Endothelial cell of umbilical vein (primary cell): ENCODE measurements around the gene WDR82. TPM values are rescaled to one million over a fixed set of nuclear protein-coding genes. Genes with fewer than 3 reads are reported as not detected.

Experiments
- BruUV-seq: library from RNA; stranded (reverse); fragments of 400-500 nt; replicated peaks from 2 replicates; lab custom pipeline; 2021; lab: Mats Ljungman, UMichigan
- CTCF ChIA-PET: fragments of 300-600, 350-600 bp; sonication (Branson Sonifier 250); formaldehyde crosslinking; loops from one replicate; lab custom pipeline; 2021; ENCODE audit warnings: antibody characterized with exemption, inconsistent platforms; lab: Charles Lee
- POLR2A ChIA-PET: fragments of 300-600, 350-600 bp; sonication (Branson Sonifier 250); formaldehyde crosslinking; loops from one replicate; lab custom pipeline; 2021; ENCODE audit warnings: antibody characterized with exemption, inconsistent platforms; lab: Charles Lee
- DNase-seq: peaks from one replicate; pipeline ENCODE4 v3.0.0-alpha.2; 2011; ENCODE audit warnings: low read depth, low spot score
- FAIRE-seq: peaks from 2 replicates; lab custom pipeline; 2011; peaks lifted over from hg19 to GRCh38; lab: Jason Lieb, UNC
- H2AFZ ChIP-seq: 2 replicates; pipeline ENCODE4 v1.6.0; 2012; ENCODE audit warnings: low read depth, low read length, control low read depth, inconsistent platforms
- H3K27ac ChIP-seq: 2 replicates; pipeline ENCODE4 v1.5.1; 2011; ENCODE audit warnings: low read depth, mild to moderate bottlenecking, control low read depth, low read length, moderate library complexity; ENCODE audit not compliant: insufficient read depth
- H3K27me3 ChIP-seq, 2 experiments: 2 replicates each; pipeline versions ENCODE4 v1.6.0 to v1.6.1; 2011; ENCODE audit warnings: low read length in 2 of 2, mixed read lengths in 1 of 2; ENCODE audit not compliant: control insufficient read depth in 2 of 2, insufficient read depth in 2 of 2
- H3K36me3 ChIP-seq, 2 experiments: 2 replicates in 1 of 2; 3 replicates in 1 of 2; pipeline ENCODE4 v1.5.1; 2011; ENCODE audit warnings: low read length in 2 of 2, mild to moderate bottlenecking in 1 of 2, moderate library complexity in 1 of 2; ENCODE audit not compliant: control insufficient read depth in 2 of 2, insufficient read depth in 2 of 2; ENCODE audit errors: extremely low read depth in 1 of 2
- H3K4me1 ChIP-seq: 3 replicates; pipeline ENCODE4 v1.5.1; 2011; ENCODE audit warnings: mild to moderate bottlenecking, low read length; ENCODE audit not compliant: control insufficient read depth, insufficient read depth; ENCODE audit errors: extremely low read depth
- H3K4me2 ChIP-seq: 2 replicates; pipeline ENCODE4 v1.6.1; 2011; ENCODE audit warnings: low read length, control low read depth, mixed read lengths; ENCODE audit not compliant: insufficient read depth
- H3K4me3 ChIP-seq, 3 experiments: fragments of 200-600 bp in 1 of 3; sonication (generic), shearing (Covaris generic) in 1 of 3; replicated peaks in 1 of 3; 2 replicates each; pipeline ENCODE4 v1.5.1; 2011 to 2016; ENCODE audit warnings: control low read depth in 3 of 3, low read length in 3 of 3, mild to moderate bottlenecking in 2 of 3, inconsistent platforms in 1 of 3, low read depth in 1 of 3, moderate library complexity in 1 of 3; ENCODE audit not compliant: insufficient read depth in 1 of 3
- H3K79me2 ChIP-seq: 2 replicates; pipeline ENCODE4 v1.6.0; 2012; ENCODE audit warnings: low read length, inconsistent platforms; ENCODE audit not compliant: control insufficient read depth, insufficient read depth
- H3K9ac ChIP-seq: replicated peaks from 2 replicates; pipeline ENCODE3; 2011; ENCODE audit warnings: low read length, control low read depth; ENCODE audit not compliant: insufficient read depth; ENCODE audit errors: extremely low read depth
- H3K9me1 ChIP-seq: replicated peaks from 3 replicates; pipeline ENCODE4 v1.6.0; 2011; ENCODE audit warnings: mild to moderate bottlenecking, low read length; ENCODE audit not compliant: control insufficient read depth, insufficient read depth; ENCODE audit errors: extremely low read depth
- H3K9me3 ChIP-seq: replicated peaks from 2 replicates; pipeline ENCODE4 v1.5.1; 2012; ENCODE audit warnings: low read length, inconsistent platforms; ENCODE audit not compliant: control insufficient read depth, insufficient read depth
- H4K20me1 ChIP-seq: replicated peaks from 2 replicates; pipeline ENCODE3; 2011; ENCODE audit warnings: mild to moderate bottlenecking, low read length; ENCODE audit not compliant: control insufficient read depth, insufficient read depth; ENCODE audit errors: extremely low read depth
- CTCF ChIP-seq, 2 donors: IDR thresholded peaks; 1 replicate in 1 of 2; 2 replicates in 1 of 2; pipeline ENCODE4 v1.5.1; 2011; ENCODE audit warnings: low read length in 2 of 2, mild to moderate bottlenecking in 2 of 2, moderate library complexity in 2 of 2, control low read depth in 1 of 2, inconsistent platforms in 1 of 2, low read depth in 1 of 2; ENCODE audit not compliant: insufficient read depth in 1 of 2; ENCODE audit errors: extremely low read depth in 1 of 2
- EZH2 ChIP-seq: IDR thresholded peaks from 2 replicates; pipeline ENCODE4 v1.6.1; 2012; ENCODE audit warnings: borderline replicate concordance, low read depth, mild to moderate bottlenecking, moderate library complexity, low read length, inconsistent platforms; ENCODE audit not compliant: severe bottlenecking
- FOS ChIP-seq: IDR thresholded peaks from 2 replicates; pipeline ENCODE4 v1.6.1; 2011; ENCODE audit warnings: mild to moderate bottlenecking, low read length, moderate library complexity, borderline replicate concordance; ENCODE audit not compliant: insufficient read depth
- GATA2 ChIP-seq: IDR thresholded peaks from 2 replicates; pipeline ENCODE4 v1.7.0; 2011; ENCODE audit warnings: low read depth, mild to moderate bottlenecking, moderate library complexity, mixed read lengths, low read length; ENCODE audit not compliant: insufficient read length, insufficient read depth
- JUN ChIP-seq: IDR thresholded peaks from 2 replicates; pipeline ENCODE4 v1.6.1; 2011; ENCODE audit warnings: borderline replicate concordance, low read depth; ENCODE audit not compliant: insufficient read length, insufficient read depth
- MAX ChIP-seq: IDR thresholded peaks from 2 replicates; pipeline ENCODE4 v1.6.1; 2011; ENCODE audit not compliant: insufficient read depth, insufficient read length
- MYC ChIP-seq: IDR thresholded peaks from one replicate; pipeline ENCODE4 v1.6.1; 2011; ENCODE audit warnings: mild to moderate bottlenecking, low read depth, low read length
- POLR2A ChIP-seq: IDR thresholded peaks from 2 replicates; pipeline ENCODE4 v1.6.1; 2012; ENCODE audit warnings: low read depth, mild to moderate bottlenecking, control low read depth, low read length
- POLR2AphosphoS5 ChIP-seq: IDR thresholded peaks from 2 replicates; pipeline ENCODE4 v1.6.1; 2012; ENCODE audit warnings: low read depth, mild to moderate bottlenecking, control low read depth, low read length, moderate library complexity; ENCODE audit not compliant: insufficient read depth
- dilution Hi-C: fragments of 300-500 bp; cut with MboI; formaldehyde crosslinking; loops from one replicate; pipeline ENCODE4 v1.15.0; 2019; ENCODE audit warnings: low sequenced_read_pairs; ENCODE audit not compliant: extremely low pct_ligation_motif_present
- intact Hi-C: fragments of 100-400 bp; cut with micrococcal nuclease; formaldehyde crosslinking; loops from one replicate; pipeline ENCODE4 v1.10.0; 2022
- polyA plus RNA-seq, 4 experiments: library from polyadenylated mRNA; depleted of rRNA in 3 of 4; stranded (reverse) in 3 of 4; unstranded in 1 of 4; fragments of >200 nt; gene quantifications; 2 replicates each; pipeline versions ENCODE4 v1.2.1 to v1.2.3, GENCODE V29; 2011 to 2012; ENCODE audit warnings: missing spikeins in 1 of 4
- total RNA-seq: library from RNA; stranded (reverse); gene quantifications from 2 replicates; pipeline ENCODE4 v1.2.3, GENCODE V29; 2021

Gene WDR82
- total and polyA plus RNA-seq, 2 donors (not counting 3 experiments of a cell fraction or from before 2014, with no cell fraction given), result 39.9 to 71.3 TPM

- intact Hi-C loops (no loop called here), dilution Hi-C loops (no loop called here)
- ChIA-PET POLR2A (no interaction called here), CTCF (interaction anchor here (0.8 to 1.5 kb wide), 3 partner anchors 12 to 107 kb away, joined by 3 to 7 read pairs (median 6); no protein-coding TSS in a partner anchor)
- H3K27me3 ChIP-seq, result no peaks in the 10 kb centered on the region
- no peaks in the 10 kb centered on the region for H3K9me1 ChIP-seq
- no peaks in the 10 kb centered on the region for H3K36me3 ChIP-seq
- no peak overlapping the region for H3K4me2 ChIP-seq
- H2AFZ ChIP-seq, result no peak overlapping the region
- BruUV-seq, result no TSS peak
- no peak overlapping the region for H3K4me3 ChIP-seq
- H4K20me1 ChIP-seq, result no peaks in the 10 kb centered on the region
- TF ChIP-seq MYC (no peak), JUN (no peak), POLR2AphosphoS5 (no peak)
- FAIRE-seq (no peak), DNase-seq (no peak)
- no peaks in the 10 kb centered on the region for H3K9me3 ChIP-seq
- H3K27ac ChIP-seq, result no peak overlapping the region
- H3K9ac ChIP-seq, result no peak overlapping the region
- no peaks in the 10 kb centered on the region for H3K79me2 ChIP-seq
- no peaks in the 10 kb centered on the region for H3K4me1 ChIP-seq
Observed at GRCh38 chr3:52327486-52328290, 49.2 kb upstream of the WDR82 start.

GRCh38 chr3:52326976-52327375, 48.5 kb upstream of the WDR82 start:
- H3K4me2 ChIP-seq, result no peak overlapping the region
- H3K79me2 ChIP-seq, result no peaks in the 10 kb centered on the region
- dilution Hi-C loops, result no loop called here
- no peak overlapping the region for H3K9ac ChIP-seq
- H3K4me1 ChIP-seq, result no peaks in the 10 kb centered on the region
- FAIRE-seq, result no peak
- H3K9me1 ChIP-seq, result no peaks in the 10 kb centered on the region
- BruUV-seq, result no TSS peak
- H2AFZ ChIP-seq, result no peak overlapping the region
- no peaks in the 10 kb centered on the region for H4K20me1 ChIP-seq
- intact Hi-C loops, result no loop called here
- no peak for TF ChIP-seq POLR2A
- TF ChIP-seq EZH2, result no peak
- TF ChIP-seq FOS, result no peak
- no peak for TF ChIP-seq GATA2
- TF ChIP-seq MAX, result no peak
- no peak for TF ChIP-seq JUN
- TF ChIP-seq POLR2AphosphoS5, result no peak
- TF ChIP-seq MYC, result no peak
- TF ChIP-seq CTCF (IDR thresholded peaks at IDR 0.05; ENCODE audit: extremely low read depth in 1 of 2, insufficient read depth in 1 of 2, low read depth in 1 of 2, low read length in 2 of 2), result no peak
- no peaks in the 10 kb centered on the region for H3K36me3 ChIP-seq
- no peaks in the 10 kb centered on the region for H3K9me3 ChIP-seq
- POLR2A ChIA-PET, result no interaction called here
- H3K27me3 ChIP-seq, result no peaks in the 10 kb centered on the region
- no peak overlapping the region for H3K4me3 ChIP-seq
- DNase-seq, result no peak
- H3K27ac ChIP-seq, result no peak overlapping the region
- CTCF ChIA-PET, result interaction anchor here (0.8 to 1.5 kb wide), 3 partner anchors 13 to 106 kb away, joined by 3 to 7 read pairs (median 6); no protein-coding TSS in a partner anchor
